ENCODE data around the gene PLXNB2.
"Not testable (repeated sequence)": the region's sequence is repeated elsewhere in the genome, so short reads cannot be mapped to it uniquely, and the experiment has no call there.

The PLXNB2 gene, protein sequence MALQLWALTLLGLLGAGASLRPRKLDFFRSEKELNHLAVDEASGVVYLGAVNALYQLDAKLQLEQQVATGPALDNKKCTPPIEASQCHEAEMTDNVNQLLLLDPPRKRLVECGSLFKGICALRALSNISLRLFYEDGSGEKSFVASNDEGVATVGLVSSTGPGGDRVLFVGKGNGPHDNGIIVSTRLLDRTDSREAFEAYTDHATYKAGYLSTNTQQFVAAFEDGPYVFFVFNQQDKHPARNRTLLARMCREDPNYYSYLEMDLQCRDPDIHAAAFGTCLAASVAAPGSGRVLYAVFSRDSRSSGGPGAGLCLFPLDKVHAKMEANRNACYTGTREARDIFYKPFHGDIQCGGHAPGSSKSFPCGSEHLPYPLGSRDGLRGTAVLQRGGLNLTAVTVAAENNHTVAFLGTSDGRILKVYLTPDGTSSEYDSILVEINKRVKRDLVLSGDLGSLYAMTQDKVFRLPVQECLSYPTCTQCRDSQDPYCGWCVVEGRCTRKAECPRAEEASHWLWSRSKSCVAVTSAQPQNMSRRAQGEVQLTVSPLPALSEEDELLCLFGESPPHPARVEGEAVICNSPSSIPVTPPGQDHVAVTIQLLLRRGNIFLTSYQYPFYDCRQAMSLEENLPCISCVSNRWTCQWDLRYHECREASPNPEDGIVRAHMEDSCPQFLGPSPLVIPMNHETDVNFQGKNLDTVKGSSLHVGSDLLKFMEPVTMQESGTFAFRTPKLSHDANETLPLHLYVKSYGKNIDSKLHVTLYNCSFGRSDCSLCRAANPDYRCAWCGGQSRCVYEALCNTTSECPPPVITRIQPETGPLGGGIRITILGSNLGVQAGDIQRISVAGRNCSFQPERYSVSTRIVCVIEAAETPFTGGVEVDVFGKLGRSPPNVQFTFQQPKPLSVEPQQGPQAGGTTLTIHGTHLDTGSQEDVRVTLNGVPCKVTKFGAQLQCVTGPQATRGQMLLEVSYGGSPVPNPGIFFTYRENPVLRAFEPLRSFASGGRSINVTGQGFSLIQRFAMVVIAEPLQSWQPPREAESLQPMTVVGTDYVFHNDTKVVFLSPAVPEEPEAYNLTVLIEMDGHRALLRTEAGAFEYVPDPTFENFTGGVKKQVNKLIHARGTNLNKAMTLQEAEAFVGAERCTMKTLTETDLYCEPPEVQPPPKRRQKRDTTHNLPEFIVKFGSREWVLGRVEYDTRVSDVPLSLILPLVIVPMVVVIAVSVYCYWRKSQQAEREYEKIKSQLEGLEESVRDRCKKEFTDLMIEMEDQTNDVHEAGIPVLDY (N-terminal part only)

DNA sequence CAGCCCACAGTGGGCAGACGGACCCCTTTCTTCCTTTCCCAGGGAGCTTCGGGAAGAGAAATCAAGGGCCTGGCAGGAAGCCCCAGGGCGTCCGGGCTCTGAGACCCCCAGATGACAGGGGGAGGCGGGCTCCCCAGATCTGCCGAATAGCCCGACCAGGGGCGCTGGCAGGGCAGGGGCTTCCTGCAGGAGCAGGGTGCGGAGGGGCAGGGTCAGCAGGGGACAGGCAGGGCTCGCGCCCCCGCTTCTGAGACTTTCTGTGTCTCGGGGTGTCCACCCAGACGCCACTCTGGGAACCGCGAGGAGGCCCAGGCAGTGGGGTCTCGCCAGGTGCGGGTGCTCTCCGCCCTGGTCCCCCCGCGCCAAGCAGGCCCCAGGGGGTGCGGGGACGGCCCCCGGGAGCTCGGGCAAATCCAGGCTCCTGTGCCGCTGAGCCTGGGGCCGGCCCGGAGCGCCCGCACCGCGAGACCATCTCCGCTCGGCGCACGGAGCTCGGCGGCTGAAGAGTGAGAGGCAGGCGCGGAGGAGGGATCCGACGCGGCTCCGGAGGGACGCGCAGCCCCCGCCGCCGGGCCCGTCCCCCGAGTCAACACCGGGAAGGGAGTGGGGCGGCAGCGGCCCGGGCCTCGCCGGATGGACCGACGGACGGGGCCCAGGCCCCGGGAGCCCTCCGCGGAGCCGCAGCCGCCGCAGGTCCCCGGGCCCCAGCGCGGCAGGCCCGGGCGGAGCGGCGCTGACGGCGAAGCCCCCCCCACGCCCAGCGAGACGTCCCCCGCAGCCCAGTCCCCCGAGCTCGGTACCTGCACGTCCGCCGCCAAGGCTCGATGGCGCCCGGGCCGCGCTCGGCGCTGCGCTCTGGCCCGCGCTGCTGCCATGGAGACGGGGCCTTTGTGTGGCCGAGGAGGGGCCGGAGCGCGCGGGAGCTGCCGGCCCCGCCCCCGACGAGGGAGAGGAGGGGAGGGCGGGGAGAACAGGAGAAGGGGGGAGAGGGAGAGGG, at the start of gene PLXNB2:
Gene PLXNB2, minus strand, starts transcription at position 894 of the 997 bp plus-strand sequence. CDS start 17,062 bp downstream, outside the sequence.
- DNase-seq = peak; percentile 48

DNA sequence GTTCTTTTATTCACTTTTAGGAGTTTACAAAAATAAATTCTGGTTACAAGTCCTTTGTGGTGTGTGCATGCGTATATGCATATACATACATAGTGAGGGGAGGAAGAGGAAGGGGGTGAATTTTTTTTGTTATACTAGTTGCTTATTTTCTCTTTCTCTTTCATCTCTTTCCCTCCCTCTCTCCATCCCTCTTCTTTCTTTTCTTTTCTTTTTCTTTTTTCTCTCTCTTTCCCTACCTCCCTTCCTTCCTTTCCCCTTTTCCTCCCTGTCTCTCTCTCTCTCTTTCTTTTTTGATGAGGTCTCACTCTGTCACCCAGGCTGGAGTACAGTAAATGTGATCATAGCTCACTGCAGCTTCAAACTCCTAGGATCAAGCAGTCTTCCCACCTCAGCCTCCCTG, 49.8 kb upstream of the PLXNB2 start:
- no peak for DNase-seq

- DNase-seq = no peak
These were observed 48.7 kb upstream of the PLXNB2 start for GRCh38 chr22:50356186-50356585.

GRCh38 chr22:50348058-50348457, 40.6 kb upstream of the PLXNB2 start:
- DNase-seq = no peak

DNA sequence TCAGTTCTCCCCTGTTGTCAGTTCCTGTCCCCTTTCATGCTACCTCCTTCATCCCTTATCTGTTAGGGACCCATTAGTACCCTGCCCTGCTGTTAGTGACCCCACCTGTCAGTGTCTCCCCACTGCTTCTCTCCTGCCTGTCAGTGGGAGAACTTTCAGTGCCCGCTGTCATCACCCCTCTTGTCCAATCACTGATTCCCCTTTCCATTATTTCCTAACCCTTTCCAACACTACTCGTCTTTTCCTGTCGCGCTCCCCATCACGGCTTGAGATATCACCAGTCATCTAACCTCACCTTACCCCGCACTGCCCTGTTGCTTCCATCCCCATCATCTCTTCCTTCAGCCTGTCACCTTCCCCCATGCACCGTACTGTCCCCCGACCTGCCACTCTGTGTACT, 39.7 kb upstream of the PLXNB2 start:
- DNase-seq = no peak

- no peak for DNase-seq
These were observed 39.0 kb upstream of the PLXNB2 start for GRCh38 chr22:50346470-50346869.

GRCh38 chr22:50343541-50343935, 36.1 kb upstream of the PLXNB2 start:
- DNase-seq = no peak

GRCh38 chr22:50342651-50343540, 35.5 kb upstream of the PLXNB2 start, which contains the start of gene PPP6R2:
Gene PPP6R2 (plus strand): TSS chr22:50343327. CDS start chr22:50393909, 50,582 bp downstream.
- peak; percentile 23 for DNase-seq

DNA sequence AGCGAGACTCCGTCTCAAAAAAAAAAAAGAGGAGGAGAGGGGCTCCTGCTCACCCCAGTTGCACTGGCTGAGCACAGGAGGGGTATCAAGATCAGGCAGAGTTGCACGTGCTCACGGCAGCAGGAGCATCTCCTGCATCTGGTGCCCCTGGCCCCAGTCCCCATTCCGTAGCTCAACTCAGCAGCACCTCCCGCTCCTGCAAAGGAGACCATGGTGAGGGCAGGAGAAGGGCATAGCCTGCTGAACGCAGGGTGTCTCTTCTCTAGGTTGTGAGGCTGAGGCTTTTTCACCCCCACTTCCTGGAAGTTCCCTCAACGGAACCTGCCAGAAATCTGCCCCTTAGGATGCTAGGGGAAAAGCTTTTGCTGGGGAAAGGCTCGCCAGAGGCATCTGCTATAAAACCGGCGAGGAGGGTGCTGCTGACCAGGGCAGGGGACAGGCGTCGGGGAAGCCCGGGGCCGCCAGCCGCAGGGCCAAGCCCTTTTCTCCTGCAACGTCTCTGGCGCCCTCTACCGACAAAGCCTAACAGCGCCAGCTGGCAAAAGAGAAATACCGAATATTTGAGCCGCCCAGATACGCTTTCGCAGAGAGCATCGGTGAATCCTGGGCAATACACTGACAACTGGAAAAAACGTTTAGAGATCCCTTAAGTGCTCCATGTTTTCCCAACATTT, 34.7 kb upstream of the PLXNB2 start:
- peak; percentile 45 for DNase-seq

- DNase-seq = no peak
These were observed 32.8 kb upstream of the PLXNB2 start for GRCh38 chr22:50339945-50340879.

DNA sequence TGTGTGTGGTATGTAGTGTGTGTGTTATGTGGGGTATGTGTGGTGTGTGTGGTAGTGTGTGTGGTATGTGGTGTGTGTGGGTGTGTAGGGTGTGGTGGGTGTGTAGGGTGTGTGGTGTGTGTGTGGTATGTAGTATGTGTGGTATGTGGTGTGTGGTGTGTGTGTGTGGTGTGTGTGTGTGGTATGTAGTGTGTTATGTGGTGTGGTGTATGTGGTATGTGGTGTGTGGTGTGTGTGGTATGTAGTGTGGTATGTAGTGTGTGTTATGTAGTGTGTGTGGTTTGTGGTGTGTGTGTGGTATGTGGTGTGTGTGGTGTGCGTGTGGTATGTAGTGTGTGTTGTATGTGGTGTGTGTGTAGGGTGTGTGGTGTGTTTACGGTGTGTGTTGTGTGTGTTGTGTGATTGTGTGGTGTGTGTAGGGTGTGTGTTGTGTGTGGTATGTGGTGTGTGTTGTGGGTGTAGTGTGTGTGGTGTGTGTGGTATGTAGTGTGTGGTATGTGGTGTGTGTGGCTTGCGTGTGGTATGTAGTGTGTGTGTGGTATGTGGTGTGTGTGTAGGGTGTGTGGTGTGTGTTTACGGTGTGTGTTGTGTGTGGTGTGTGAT, 31.5 kb upstream of the PLXNB2 start:
- DNase-seq = no peak

- no peak for DNase-seq
These were observed 30.7 kb upstream of the PLXNB2 start for GRCh38 chr22:50338042-50338573.

DNA sequence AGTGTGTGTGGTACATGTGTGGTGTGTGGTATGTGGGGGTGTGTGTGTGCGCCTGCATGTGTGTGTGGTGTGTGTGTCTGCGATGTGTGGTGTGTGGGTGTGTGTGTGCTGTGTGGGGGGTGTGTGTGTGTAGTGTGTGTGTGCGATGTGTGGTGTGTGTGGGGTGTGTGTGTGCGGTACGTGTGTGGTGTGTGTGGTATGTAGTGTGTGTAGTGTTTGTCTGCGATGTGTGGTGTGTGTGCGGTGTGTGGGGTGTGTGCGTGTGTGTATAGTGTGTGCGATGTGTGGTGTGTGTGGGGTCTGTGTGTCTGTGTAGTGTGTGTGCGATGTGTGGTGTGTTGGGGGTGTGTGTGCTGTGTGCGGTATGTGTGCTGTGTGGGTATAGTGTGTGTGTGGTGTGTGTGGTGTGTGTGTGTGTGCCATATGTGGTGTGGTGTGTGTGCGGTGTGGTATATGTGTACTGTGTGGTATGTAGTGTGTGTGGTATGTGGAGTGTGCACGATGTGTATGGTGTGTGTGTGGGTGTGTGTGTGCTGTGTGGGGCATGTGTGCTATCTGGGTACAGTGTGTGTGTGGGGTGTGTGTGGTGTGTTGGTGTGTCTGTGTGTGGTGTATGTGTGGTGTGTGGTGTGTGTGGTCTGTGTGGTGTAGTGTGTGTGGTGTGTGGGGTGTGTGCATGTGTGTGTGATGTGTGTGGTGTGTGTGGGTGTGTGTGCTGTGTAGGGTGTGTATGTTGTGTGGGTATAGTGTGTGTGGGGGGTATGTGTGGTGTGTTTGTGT, 30.0 kb upstream of the PLXNB2 start:
- DNase-seq = no peak

- DNase-seq = not testable (repeated sequence)
These were observed 27.0 kb upstream of the PLXNB2 start for GRCh38 chr22:50334433-50334832.

GRCh38 chr22:50329236-50329635, 21.8 kb upstream of the PLXNB2 start:
- no peak for DNase-seq

- DNase-seq = no peak
These were observed 20.2 kb upstream of the PLXNB2 start for GRCh38 chr22:50327711-50328019.

- peak; percentile 36 for DNase-seq
These were observed 19.7 kb upstream of the PLXNB2 start, which contains the start of gene DENND6B for GRCh38 chr22:50326956-50327710. Gene DENND6B (minus strand): TSS chr22:50327012. CDS start chr22:50326988, 24 bp downstream.
